Prostate gland (tissue), 2 donors: Measurements from ENCODE around the gene MEDAG.
"Not testable (repeated sequence)": the region's sequence is repeated elsewhere in the genome, so short reads cannot be mapped to it uniquely, and the experiment has no call there.

Experiments used
- CTCF ChIP-seq, 4 experiments: fragments of 200-600 bp in 2 of 4; fragments of 450-650 bp in 2 of 4; sonication (generic) in 2 of 4; IDR thresholded peaks; 1 replicate in 3 of 4; 2 replicates in 1 of 4; pipeline ENCODE4 v1.5.1; 2016 to 2019; ENCODE audit warnings: antibody characterized with exemption in 4 of 4, mild to moderate bottlenecking in 2 of 4, moderate library complexity in 2 of 4
- POLR2A ChIP-seq: fragments of 450-650 bp; IDR thresholded peaks from one replicate; pipeline ENCODE4 v1.6.1; 2016; ENCODE audit warnings: antibody characterized with exemption, mild to moderate bottlenecking

GRCh38 chr13:30927188-30927587, 21.1 kb downstream of the MEDAG start:
- TF ChIP-seq CTCF (IDR thresholded peaks at IDR 0.05); POLR2A: not testable (repeated sequence)
